Measurements from ENCODE around the gene NFATC1.

The NFATC1 gene

GRCh38 chr18:79513381-79514081 lies 117.8 kb downstream of the NFATC1 start:
- H3K36me3 ChIP-seq (ENCODE audit: insufficient read depth, low read length): no peaks in the 10 kb centered on the region
- H2AFZ ChIP-seq (ENCODE audit: low read length, unreplicated experiment): no peak overlapping the region
- H3K4me1 ChIP-seq (ENCODE audit: control insufficient read depth, insufficient read depth, low read length, unreplicated experiment): no peaks in the 10 kb centered on the region
- no peaks in the 10 kb centered on the region for H3K79me2 ChIP-seq (ENCODE audit: control insufficient read depth, insufficient read depth, low read length, unreplicated experiment)
- H3K4me3 ChIP-seq (ENCODE audit: low read depth, low read length): no peak overlapping the region
- H3K27ac ChIP-seq (ENCODE audit: low read depth, low read length): no peak overlapping the region
- H3K27me3 ChIP-seq (ENCODE audit: insufficient read depth, low read length): no peaks in the 10 kb centered on the region

DNA sequence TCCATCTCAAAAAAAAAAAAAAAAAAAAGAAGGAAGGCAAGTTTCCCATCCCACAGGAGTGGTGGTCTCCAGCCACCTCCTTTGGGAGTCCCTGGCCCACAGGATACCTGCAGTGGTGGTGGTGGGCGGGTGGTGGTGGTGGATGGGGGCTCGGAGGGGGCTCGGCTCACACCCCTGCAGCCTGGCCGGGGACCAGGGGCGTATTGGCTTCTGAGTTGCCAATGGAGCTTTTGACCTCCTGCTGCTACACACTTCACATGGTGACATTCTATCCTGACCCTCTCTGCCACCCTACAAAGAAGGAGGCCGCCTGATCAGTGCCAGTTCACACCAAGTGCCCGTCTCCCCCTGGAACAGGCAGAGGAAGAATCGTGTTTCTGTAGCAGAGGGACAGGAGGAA lies 119.6 kb downstream of the NFATC1 start:
- H3K4me3 ChIP-seq (ENCODE audit: low read depth, low read length): no peak overlapping the region
- H3K36me3 ChIP-seq (ENCODE audit: insufficient read depth, low read length): no peaks in the 10 kb centered on the region
- no peak overlapping the region for H3K27ac ChIP-seq (ENCODE audit: low read depth, low read length)
- H3K27me3 ChIP-seq (ENCODE audit: insufficient read depth, low read length): no peaks in the 10 kb centered on the region
- H3K79me2 ChIP-seq (ENCODE audit: control insufficient read depth, insufficient read depth, low read length, unreplicated experiment): no peaks in the 10 kb centered on the region
- no peaks in the 10 kb centered on the region for H3K4me1 ChIP-seq (ENCODE audit: control insufficient read depth, insufficient read depth, low read length, unreplicated experiment)
- H2AFZ ChIP-seq (ENCODE audit: low read length, unreplicated experiment): no peak overlapping the region

GRCh38 chr18:79515944-79516351 lies 120.2 kb downstream of the NFATC1 start:
- H3K27me3 ChIP-seq (ENCODE audit: insufficient read depth, low read length): no peaks in the 10 kb centered on the region
- H3K4me3 ChIP-seq (ENCODE audit: low read depth, low read length): no peak overlapping the region
- no peak overlapping the region for H3K27ac ChIP-seq (ENCODE audit: low read depth, low read length)
- H3K4me1 ChIP-seq (ENCODE audit: control insufficient read depth, insufficient read depth, low read length, unreplicated experiment): no peaks in the 10 kb centered on the region
- no peak overlapping the region for H2AFZ ChIP-seq (ENCODE audit: low read length, unreplicated experiment)
- H3K79me2 ChIP-seq (ENCODE audit: control insufficient read depth, insufficient read depth, low read length, unreplicated experiment): no peaks in the 10 kb centered on the region
- H3K36me3 ChIP-seq (ENCODE audit: insufficient read depth, low read length): no peaks in the 10 kb centered on the region

- Histone ChIP-seq H3K4me3 (ENCODE audit: low read depth, low read length) (no peak overlapping the region), H3K27ac (ENCODE audit: low read depth, low read length) (no peak overlapping the region), H3K27me3 (ENCODE audit: insufficient read depth, low read length) (no peaks in the 10 kb centered on the region), H3K79me2 (ENCODE audit: control insufficient read depth, insufficient read depth, low read length, unreplicated experiment) (no peaks in the 10 kb centered on the region), H3K36me3 (ENCODE audit: insufficient read depth, low read length) (no peaks in the 10 kb centered on the region), H2AFZ (ENCODE audit: low read length, unreplicated experiment) (no peak overlapping the region), H3K4me1 (ENCODE audit: control insufficient read depth, insufficient read depth, low read length, unreplicated experiment) (no peaks in the 10 kb centered on the region)
These were observed 120.8 kb downstream of the NFATC1 start for GRCh38 chr18:79516441-79516931.

GRCh38 chr18:79517341-79517740 lies 121.6 kb downstream of the NFATC1 start:
- Histone ChIP-seq H3K79me2 (ENCODE audit: control insufficient read depth, insufficient read depth, low read length, unreplicated experiment) (no peaks in the 10 kb centered on the region), H3K4me1 (ENCODE audit: control insufficient read depth, insufficient read depth, low read length, unreplicated experiment) (no peaks in the 10 kb centered on the region), H3K27me3 (ENCODE audit: insufficient read depth, low read length) (no peaks in the 10 kb centered on the region), H3K4me3 (ENCODE audit: low read depth, low read length) (no peak overlapping the region), H2AFZ (ENCODE audit: low read length, unreplicated experiment) (no peak overlapping the region), H3K36me3 (ENCODE audit: insufficient read depth, low read length) (no peaks in the 10 kb centered on the region), H3K27ac (ENCODE audit: low read depth, low read length) (no peak overlapping the region)

GRCh38 chr18:79518028-79518682 lies 122.4 kb downstream of the NFATC1 start:
- no peaks in the 10 kb centered on the region for H3K27me3 ChIP-seq (ENCODE audit: insufficient read depth, low read length)
- no peaks in the 10 kb centered on the region for H3K4me1 ChIP-seq (ENCODE audit: control insufficient read depth, insufficient read depth, low read length, unreplicated experiment)
- H3K27ac ChIP-seq (ENCODE audit: low read depth, low read length): no peak overlapping the region

GRCh38 chr18:79518683-79519128 lies 123.0 kb downstream of the NFATC1 start:
- Histone ChIP-seq H3K36me3 (ENCODE audit: insufficient read depth, low read length) (no peaks in the 10 kb centered on the region), H3K27ac (ENCODE audit: low read depth, low read length) (no peak overlapping the region), H3K27me3 (ENCODE audit: insufficient read depth, low read length) (no peaks in the 10 kb centered on the region), H3K79me2 (ENCODE audit: control insufficient read depth, insufficient read depth, low read length, unreplicated experiment) (no peaks in the 10 kb centered on the region), H3K4me1 (ENCODE audit: control insufficient read depth, insufficient read depth, low read length, unreplicated experiment) (no peaks in the 10 kb centered on the region), H3K4me3 (ENCODE audit: low read depth, low read length) (no peak overlapping the region), H2AFZ (ENCODE audit: low read length, unreplicated experiment) (no peak overlapping the region)

More at GRCh38 chr18:79518028-79518682, 122.4 kb downstream of the NFATC1 start:
- Histone ChIP-seq H3K4me3 (ENCODE audit: low read depth, low read length) (no peak overlapping the region), H3K79me2 (ENCODE audit: control insufficient read depth, insufficient read depth, low read length, unreplicated experiment) (no peaks in the 10 kb centered on the region), H2AFZ (ENCODE audit: low read length, unreplicated experiment) (no peak overlapping the region), H3K36me3 (ENCODE audit: insufficient read depth, low read length) (no peaks in the 10 kb centered on the region)

DNA sequence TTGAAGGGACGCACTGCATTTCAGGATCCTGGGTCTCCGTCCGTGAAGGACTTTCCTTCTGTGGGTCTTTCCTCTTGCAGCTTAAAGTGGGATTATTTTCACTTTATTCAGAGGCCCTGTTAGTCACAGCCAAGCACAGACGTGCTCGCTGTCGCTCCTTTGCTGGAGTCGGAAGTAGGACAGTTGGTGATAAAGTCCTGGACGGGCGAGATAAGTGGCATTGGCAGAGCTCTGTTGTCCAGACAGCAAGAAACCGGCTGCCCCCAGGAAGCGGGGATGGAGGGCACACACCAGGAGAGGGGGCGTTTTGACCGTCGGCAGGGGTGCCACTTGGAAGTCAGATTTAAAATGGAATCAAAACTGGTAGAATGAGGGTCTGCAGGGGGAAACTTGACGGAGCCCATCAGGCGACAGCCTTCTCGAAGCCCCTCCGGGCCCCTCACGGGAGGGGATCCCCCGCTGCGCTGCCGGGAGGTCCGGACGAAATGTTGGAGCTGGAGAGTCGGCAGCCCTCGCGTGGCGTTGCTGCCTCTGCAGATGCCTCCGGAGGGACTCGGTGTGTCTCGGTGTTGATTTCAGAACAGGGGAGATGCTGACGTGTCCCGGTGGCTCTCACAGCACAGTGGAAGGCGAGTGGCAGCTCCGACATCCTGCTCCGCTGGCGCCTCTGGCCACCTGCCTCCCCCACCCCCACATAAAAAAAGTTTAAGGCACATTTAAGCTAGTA lies 124.2 kb downstream of the NFATC1 start:
- H3K27me3 ChIP-seq (ENCODE audit: insufficient read depth, low read length): no peaks in the 10 kb centered on the region
- H3K27ac ChIP-seq (ENCODE audit: low read depth, low read length): no peak overlapping the region
- no peak overlapping the region for H3K4me3 ChIP-seq (ENCODE audit: low read depth, low read length)
- no peaks in the 10 kb centered on the region for H3K36me3 ChIP-seq (ENCODE audit: insufficient read depth, low read length)
- H3K79me2 ChIP-seq (ENCODE audit: control insufficient read depth, insufficient read depth, low read length, unreplicated experiment): no peaks in the 10 kb centered on the region
- no peaks in the 10 kb centered on the region for H3K4me1 ChIP-seq (ENCODE audit: control insufficient read depth, insufficient read depth, low read length, unreplicated experiment)
- H2AFZ ChIP-seq (ENCODE audit: low read length, unreplicated experiment): no peak overlapping the region

GRCh38 chr18:79520478-79521390 lies 125.0 kb downstream of the NFATC1 start:
- H3K36me3 ChIP-seq (ENCODE audit: insufficient read depth, low read length): no peaks in the 10 kb centered on the region
- no peak overlapping the region for H3K4me3 ChIP-seq (ENCODE audit: low read depth, low read length)
- H3K27me3 ChIP-seq (ENCODE audit: insufficient read depth, low read length): no peaks in the 10 kb centered on the region
- H3K27ac ChIP-seq (ENCODE audit: low read depth, low read length): no peak overlapping the region
- H2AFZ ChIP-seq (ENCODE audit: low read length, unreplicated experiment): no peak overlapping the region
- no peaks in the 10 kb centered on the region for H3K4me1 ChIP-seq (ENCODE audit: control insufficient read depth, insufficient read depth, low read length, unreplicated experiment)
- no peaks in the 10 kb centered on the region for H3K79me2 ChIP-seq (ENCODE audit: control insufficient read depth, insufficient read depth, low read length, unreplicated experiment)

All from ACC112 (cell line).